Testis (tissue), 3 donors: ENCODE measurements around the gene KHDRBS2. TPM values are rescaled to one million over a fixed set of nuclear protein-coding genes. Genes with fewer than 3 reads are reported as not detected.

ENCODE experiments used
- DNase-seq: peaks from one replicate; pipeline ENCODE4 v3.0.0-alpha.2; 2019
- H3K27ac ChIP-seq, 2 donors: fragments of 200-600 bp; sonication (generic); one replicate each; pipeline ENCODE4 v1.5.1; 2019
- H3K27me3 ChIP-seq: fragments of 200-600 bp; sonication (generic); one replicate; pipeline ENCODE4 v1.5.1; 2019
- H3K36me3 ChIP-seq: fragments of 200-600 bp; sonication (generic); one replicate; pipeline ENCODE4 v1.5.1; 2017; ENCODE audit warnings: low read depth; ENCODE audit errors: missing control alignments
- H3K4me1 ChIP-seq: fragments of 200-600 bp; sonication (generic); one replicate; pipeline ENCODE4 v1.5.1; 2019
- H3K4me3 ChIP-seq, 2 donors: fragments of 200-600 bp; sonication (generic); one replicate each; pipeline ENCODE4 v1.5.1; 2017 to 2019
- H3K9me3 ChIP-seq: fragments of 200-600 bp; sonication (generic); one replicate; pipeline ENCODE4 v1.5.1; 2017
- POLR2A ChIP-seq: fragments of 450-650 bp; IDR thresholded peaks from one replicate; pipeline ENCODE4 v1.6.1; 2017; ENCODE audit warnings: antibody characterized with exemption, mild to moderate bottlenecking, moderate library complexity
- WGBS, 2 donors: methylation state at CpG; one replicate each; pipeline ENCODE4 v1.1.5; 2018; 5-methylcytosine and 5-hydroxymethylcytosine counted together
- intact Hi-C: fragments of 100-400 bp; cut with DNase I; formaldehyde crosslinking; loops from one replicate; pipeline ENCODE4 v1.15.1; 2023; ENCODE audit warnings: low total_unique reads
- polyA plus RNA-seq: library from polyadenylated mRNA; stranded (reverse); fragments of 350-450 nt; fragmentation: Illumina TruSeq; extraction: RNeasy Lipid Tissue Mini Kit (QIAGEN cat#74804); gene quantifications from one replicate; pipeline ENCODE4 v1.2.3, GENCODE V29; 2014; ENCODE audit warnings: low read depth, low replicate concordance; ENCODE audit not compliant: insufficient read depth
- total RNA-seq, 2 donors: library from RNA; depleted of rRNA; stranded (reverse); fragments of >200 nt; gene quantifications; one replicate each; pipeline ENCODE4 v1.2.3, GENCODE V29; 2016
- TF ChIP-seq, protein P1 (sequence below), 3 experiments: fragments of 450-650 bp in 2 of 3; fragments of 200-600 bp in 1 of 3; sonication (generic) in 1 of 3; IDR thresholded peaks; one replicate each; pipeline ENCODE4 v1.5.1; 2016 to 2019; ENCODE audit warnings: antibody characterized with exemption in 3 of 3, mild to moderate bottlenecking in 2 of 3, moderate library complexity in 1 of 3

Gene KHDRBS2
- total and polyA plus RNA-seq, 3 donors from 2014 or later, result 0.26 to 2.0 (median 1.8) TPM

DNA sequence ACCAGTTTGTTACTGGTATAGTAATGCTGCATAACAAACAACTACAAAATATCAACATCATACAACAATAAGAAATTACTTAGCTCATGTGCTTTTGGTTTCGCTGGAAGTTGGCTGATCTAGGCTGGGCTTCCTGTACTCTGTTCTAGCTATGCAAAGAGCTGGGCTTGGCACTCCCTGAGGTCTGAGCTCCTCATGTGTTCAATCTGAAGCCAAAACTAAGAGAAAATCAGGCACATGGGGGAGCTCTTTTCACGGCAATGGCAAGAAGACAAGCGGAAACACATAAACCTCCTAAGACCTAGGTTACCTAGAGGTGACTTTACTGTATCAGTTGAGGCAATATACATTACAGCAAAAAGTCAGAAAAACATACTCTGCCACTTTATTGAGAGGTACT, 574.2 kb downstream of the KHDRBS2 start:
- H3K27ac ChIP-seq, result no peak overlapping the region
- H3K9me3 ChIP-seq, result no peaks in the 10 kb centered on the region
- 84 to 96% methylated on average over 3 of the region's 3 CpGs for WGBS, 2 donors
- intact Hi-C loops, result no loop called here
- TF ChIP-seq, protein P1, sequence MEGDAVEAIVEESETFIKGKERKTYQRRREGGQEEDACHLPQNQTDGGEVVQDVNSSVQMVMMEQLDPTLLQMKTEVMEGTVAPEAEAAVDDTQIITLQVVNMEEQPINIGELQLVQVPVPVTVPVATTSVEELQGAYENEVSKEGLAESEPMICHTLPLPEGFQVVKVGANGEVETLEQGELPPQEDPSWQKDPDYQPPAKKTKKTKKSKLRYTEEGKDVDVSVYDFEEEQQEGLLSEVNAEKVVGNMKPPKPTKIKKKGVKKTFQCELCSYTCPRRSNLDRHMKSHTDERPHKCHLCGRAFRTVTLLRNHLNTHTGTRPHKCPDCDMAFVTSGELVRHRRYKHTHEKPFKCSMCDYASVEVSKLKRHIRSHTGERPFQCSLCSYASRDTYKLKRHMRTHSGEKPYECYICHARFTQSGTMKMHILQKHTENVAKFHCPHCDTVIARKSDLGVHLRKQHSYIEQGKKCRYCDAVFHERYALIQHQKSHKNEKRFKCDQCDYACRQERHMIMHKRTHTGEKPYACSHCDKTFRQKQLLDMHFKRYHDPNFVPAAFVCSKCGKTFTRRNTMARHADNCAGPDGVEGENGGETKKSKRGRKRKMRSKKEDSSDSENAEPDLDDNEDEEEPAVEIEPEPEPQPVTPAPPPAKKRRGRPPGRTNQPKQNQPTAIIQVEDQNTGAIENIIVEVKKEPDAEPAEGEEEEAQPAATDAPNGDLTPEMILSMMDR (IDR thresholded peaks at IDR 0.05), result no peak
- no peak for TF ChIP-seq POLR2A
- no peaks in the 10 kb centered on the region for H3K4me1 ChIP-seq
- no peak for DNase-seq
- H3K27me3 ChIP-seq, result no peaks in the 10 kb centered on the region
- H3K4me3 ChIP-seq, result no peak overlapping the region
- no peaks in the 10 kb centered on the region for H3K36me3 ChIP-seq

DNA sequence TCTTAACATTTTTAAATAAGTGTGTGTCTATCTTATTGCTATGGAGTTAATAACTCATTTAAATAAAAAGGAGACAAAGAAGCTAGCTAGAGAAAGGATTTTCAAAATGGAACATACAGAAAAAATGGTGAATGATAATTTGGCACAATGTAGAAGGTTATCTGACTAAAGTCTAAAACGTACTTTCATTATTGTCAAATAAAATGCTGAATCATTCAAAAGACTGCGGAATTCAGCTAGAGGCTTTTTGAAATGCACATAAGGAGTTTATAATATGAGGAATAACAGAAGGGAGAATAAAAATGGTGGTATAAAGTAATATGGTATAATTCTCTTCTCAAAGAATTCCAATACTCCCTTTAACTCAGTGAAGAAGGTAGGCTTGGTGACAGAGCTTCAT, 597.9 kb downstream of the KHDRBS2 start:
- intact Hi-C loops, result no loop called here
- no peak for DNase-seq
- H3K4me1 ChIP-seq, result no peaks in the 10 kb centered on the region

DNA sequence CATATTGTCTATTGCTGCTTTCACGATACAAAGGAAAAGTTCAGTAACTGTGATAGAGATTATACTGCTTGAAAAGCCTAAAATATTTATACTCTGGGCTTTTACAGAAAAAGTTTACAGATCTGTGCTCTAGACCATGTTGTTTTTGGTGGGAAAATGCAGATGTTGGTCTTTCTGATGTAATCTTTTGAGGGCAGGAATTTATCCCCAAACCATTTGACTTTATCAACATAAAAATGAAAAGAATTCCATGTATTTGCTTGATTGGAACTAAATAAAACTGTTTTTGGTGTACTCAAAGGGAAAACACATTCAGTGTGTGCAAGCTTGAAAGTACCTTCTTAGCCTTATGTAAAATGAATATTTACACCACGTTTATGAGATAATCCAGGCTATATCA, 603.5 kb downstream of the KHDRBS2 start:
- no peak overlapping the region for H3K27ac ChIP-seq
- 40 to 48% methylated on average over 2 of the region's 2 CpGs for WGBS, 2 donors

More for the DNA sequence above, 597.9 kb downstream of the KHDRBS2 start:
- TF ChIP-seq, protein P1 (IDR thresholded peaks at IDR 0.05), result no peak
- no peak for TF ChIP-seq POLR2A
- H3K36me3 ChIP-seq, result no peaks in the 10 kb centered on the region
- 81 to 84% methylated on average over 2 of the region's 2 CpGs for WGBS, 2 donors
- no peaks in the 10 kb centered on the region for H3K9me3 ChIP-seq
- no peaks in the 10 kb centered on the region for H3K27me3 ChIP-seq
- no peak overlapping the region for H3K4me3 ChIP-seq
- no peak overlapping the region for H3K27ac ChIP-seq

DNA sequence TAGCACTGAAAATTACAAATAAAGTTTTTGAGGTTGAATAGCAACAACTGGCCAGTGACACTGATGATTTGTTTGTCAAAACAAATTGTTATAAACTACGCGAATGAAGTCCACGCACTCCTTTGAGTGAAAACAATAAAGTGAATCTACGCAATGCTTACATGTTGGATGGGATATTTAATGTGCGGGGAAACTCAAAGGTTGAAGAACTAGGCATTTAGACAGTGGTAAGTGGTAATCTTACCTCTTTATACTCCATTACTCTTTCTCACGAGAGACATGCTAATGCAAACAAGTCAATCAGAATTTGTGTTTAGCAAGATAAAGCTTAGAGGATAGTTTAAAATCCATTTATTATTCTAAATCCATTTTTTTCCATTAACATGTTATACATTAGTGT, 606.4 kb downstream of the KHDRBS2 start:
- TF ChIP-seq POLR2A, result no peak
- TF ChIP-seq, protein P1 (IDR thresholded peaks at IDR 0.05), result no peak
- no peak for DNase-seq
- no peak overlapping the region for H3K27ac ChIP-seq
- 80 to 85% methylated on average over 6 of the region's 6 CpGs for WGBS, 2 donors
- H3K4me3 ChIP-seq, result no peak overlapping the region
- no peaks in the 10 kb centered on the region for H3K4me1 ChIP-seq
- intact Hi-C loops, result no loop called here
- H3K36me3 ChIP-seq, result no peaks in the 10 kb centered on the region
- no peaks in the 10 kb centered on the region for H3K27me3 ChIP-seq
- H3K9me3 ChIP-seq, result no peaks in the 10 kb centered on the region

More for the DNA sequence above, 603.5 kb downstream of the KHDRBS2 start:
- Histone ChIP-seq H3K4me3 (no peak overlapping the region), H3K9me3 (no peaks in the 10 kb centered on the region), H3K4me1 (no peaks in the 10 kb centered on the region), H3K27me3 (no peaks in the 10 kb centered on the region), H3K36me3 (no peaks in the 10 kb centered on the region)
- no peak for DNase-seq
- intact Hi-C loops, result no loop called here
- TF ChIP-seq, protein P1 (IDR thresholded peaks at IDR 0.05), result no peak
- TF ChIP-seq POLR2A, result no peak

DNA sequence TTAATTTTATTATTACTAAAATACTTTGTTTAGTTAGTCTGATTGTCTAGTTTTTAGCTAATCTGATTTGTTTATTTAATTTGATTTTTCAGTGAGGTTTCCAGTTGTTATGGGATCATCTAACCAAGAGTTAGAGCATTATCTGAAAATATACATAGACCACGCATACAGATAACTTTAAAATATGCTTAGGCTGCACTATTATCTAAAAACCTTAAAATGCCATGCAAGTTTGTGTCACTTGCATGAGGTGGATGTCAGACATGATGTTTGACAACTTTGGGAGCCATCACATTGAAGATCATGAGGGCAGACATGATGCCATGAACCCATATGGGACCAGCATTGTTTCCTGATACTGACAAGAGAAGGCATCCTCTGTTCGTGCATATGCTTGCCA, 610.3 kb downstream of the KHDRBS2 start:
- Histone ChIP-seq H3K4me3 (no peak overlapping the region), H3K27ac (no peak overlapping the region), H3K27me3 (no peaks in the 10 kb centered on the region), H3K36me3 (no peaks in the 10 kb centered on the region), H3K4me1 (no peaks in the 10 kb centered on the region), H3K9me3 (no peaks in the 10 kb centered on the region)
- WGBS, 2 donors, result 82 to 88% methylated on average over 2 of the region's 2 CpGs
- TF ChIP-seq POLR2A, result no peak
- TF ChIP-seq, protein P1 (IDR thresholded peaks at IDR 0.05), result no peak
- intact Hi-C loops, result no loop called here
- DNase-seq, result no peak
